HG03280 (cell line): ENCODE data around the gene KCNIP2.

Experiments
- ATAC-seq: cut with Tn5 transposase; IDR thresholded peaks from one replicate; pipeline ENCODE4 v1.9.1; 2021; ENCODE audit warnings: mild to moderate bottlenecking, moderate library complexity; ENCODE audit not compliant: unreplicated experiment

KCNIP2 gene

DNA sequence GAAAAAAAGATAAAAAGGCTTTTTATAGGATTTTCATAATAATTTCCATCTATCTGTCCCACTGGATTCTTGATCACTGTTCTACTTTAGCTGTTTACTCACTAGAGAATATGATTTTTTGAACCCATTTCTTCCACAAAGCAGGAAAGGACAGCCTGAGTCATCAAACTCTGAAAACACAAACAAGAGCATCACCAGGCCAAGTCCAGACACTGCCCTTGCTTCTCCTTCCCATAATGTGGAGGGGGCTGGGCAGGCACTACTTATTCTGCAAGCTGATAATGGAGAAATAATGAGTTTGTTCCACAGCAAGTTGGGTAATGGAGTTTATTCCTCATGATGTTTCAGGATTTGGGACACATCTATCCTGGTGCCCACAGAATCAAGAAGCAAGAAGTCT, 13.0 kb upstream of the KCNIP2 start:
- ATAC-seq, result no peak

DNA sequence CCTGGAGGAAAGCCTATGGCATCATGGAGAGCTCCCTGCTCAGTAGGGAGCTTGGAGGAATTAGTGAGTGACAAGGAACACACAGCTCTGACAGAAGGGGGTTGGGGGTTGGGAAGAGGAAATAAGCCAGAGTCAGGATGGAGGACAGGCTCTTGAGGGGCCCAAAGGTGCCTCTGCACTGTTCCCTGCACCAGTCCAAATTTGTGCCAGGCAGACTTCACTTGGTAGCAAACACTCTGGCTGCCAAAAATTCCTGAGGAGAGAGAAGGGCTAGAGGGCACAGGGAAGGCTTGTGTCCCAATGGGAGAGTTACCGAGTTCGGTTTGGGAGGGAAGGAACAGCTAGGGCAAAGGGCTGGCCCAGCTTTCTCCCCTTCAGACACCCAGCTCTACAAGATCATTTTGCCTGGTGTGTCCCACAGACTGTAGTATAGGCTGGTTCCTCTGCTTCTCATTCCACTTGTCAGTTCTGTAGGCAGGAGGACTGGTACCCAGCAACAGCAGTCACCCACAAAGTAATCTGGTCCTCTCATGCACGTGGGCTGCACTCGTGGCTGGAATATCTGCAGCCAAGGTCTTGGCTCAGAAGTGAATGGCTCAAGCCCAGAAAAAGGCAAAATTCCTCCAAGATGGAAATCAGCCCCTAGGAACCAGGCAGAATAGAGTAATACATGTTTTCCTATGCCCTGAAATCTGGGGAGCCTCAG, 8.0 kb upstream of the KCNIP2 start:
- no peak for ATAC-seq

DNA sequence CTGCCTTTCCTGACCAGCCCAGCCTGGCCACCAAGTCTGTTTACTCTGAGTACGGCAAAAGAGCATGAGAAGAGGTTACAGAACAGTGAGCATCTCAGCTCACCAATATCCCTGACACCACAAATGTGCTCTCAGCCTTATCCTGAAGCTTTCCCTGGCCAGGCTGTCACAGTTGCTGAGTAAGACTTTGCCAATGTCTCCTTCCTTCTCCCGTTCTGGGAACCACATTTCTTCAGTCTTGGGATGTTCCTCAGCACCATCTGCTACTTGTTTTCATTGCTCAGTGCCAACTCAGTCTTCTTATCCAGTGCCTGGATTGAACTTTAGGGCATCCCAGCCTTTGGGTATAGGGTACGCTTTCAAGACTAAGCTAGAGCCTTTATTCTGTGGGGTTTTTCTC, 7.1 kb upstream of the KCNIP2 start:
- ATAC-seq, result no peak

DNA sequence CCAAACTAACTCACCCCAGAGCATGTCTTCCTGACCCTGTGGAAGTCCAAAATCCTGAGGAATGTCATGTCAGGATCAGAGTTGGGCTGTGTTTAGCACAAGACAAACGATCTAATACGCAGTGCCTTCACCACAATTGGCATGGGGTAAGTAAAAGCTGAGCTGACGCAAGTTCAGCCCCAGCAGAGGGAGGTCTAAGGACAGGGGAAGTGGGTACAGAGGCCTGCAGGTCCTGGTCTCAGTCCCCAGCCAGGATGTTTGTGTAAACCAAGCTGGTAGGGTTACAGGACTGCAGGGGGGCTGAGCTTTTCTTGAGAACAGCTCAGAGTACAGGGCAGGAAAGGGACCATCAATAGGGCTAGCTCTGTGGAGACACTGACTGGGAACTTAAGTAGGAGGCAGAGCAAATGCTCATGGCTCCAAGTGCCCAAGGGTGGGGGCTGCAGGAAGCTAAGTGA, 5.3 kb upstream of the KCNIP2 start:
- no peak for ATAC-seq

DNA sequence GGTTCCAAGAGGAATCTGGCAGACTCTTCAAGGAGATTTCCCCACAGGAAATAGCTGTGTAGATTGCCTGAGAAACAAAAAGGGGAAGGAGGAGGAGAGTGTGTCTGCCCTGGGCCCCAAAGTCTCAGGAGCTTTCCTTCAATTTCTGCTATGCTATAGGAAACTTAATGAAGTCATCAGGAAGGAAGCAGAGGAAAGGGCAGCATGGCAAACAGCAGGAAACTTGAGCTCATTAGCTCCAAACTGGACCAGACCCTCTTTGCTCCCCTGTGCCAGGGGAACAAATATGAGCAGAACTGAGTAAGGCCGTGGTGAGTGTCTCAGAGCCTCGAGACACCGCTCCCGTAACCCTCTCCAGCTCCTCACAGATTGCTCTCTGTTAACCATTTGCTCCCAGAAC, 4.8 kb upstream of the KCNIP2 start:
- no peak for ATAC-seq

DNA sequence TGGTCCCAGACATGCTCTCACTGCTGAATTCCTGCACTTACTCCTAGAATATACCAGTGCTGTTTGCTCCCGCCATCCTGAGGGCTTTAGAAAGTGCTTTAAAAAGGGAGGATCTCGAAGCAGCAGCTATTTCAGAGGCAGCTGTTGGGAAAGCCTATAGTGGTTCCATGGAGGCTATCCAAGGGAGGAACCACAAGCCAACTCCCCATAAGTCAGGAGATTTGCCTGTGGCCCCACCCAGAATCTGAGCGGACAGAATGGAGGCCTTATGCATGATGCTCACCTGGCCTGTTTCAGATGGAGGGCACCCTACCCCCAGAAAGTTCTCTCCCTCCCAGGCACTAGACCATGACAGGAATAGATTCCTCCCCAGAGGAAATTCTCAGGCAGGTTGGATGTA, 2.3 kb upstream of the KCNIP2 start:
- ATAC-seq, result no peak

DNA sequence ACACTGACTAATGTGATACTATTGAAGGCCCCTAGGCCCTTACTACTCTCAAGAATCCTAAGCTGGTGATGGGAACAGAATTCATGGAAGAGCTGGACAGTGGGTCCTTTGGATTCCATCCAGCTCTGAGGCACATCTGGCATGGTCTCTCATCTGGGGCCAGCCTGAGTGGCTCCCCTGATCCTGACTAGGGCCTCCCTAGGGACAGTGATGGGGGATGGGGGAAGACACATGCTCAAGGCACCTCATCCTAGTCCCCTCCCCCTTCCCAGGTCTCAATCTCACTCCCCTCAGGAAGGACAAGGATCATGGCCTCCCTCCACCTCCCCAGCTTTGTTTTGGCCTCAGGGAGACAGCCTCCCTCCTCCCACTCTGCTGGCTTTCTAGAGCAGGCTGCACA, 1.8 kb downstream of the KCNIP2 start:
- no peak for ATAC-seq

DNA sequence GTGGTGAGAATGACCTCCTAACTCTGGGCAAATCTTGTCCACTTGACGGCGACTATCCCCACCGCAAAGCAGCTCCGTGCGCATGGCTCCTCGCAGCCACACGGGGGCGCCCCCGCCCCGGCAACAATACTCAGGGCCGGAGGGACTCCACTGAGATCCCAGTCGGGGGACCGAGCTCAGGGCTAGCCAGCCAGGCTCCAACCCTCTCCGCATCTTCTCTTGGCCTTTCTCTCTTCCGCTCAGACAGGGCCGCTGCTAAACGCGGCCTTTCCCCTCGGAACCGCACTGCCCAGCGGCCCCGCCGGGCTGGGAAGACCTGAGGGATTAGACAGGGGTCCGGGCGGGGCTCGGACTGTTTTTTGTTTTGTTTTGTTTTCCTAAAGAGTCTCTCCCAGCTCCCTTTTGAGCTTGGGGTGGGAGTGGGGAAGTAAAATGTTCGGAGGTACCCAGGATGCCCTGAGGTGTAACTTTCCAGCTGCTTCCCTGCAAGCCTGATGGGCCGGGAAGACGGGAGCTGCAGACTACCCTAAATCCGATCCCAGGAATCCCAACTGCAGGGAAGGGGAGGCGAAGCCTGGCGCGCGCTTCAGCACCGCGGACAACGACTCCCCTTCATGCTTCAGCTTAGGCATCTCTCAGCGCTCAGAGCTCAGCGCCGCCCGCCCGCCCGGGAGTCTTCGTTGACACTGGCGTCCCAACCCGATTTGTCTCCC, 2.7 kb downstream of the KCNIP2 start:
- ATAC-seq, result peak; percentile 61

DNA sequence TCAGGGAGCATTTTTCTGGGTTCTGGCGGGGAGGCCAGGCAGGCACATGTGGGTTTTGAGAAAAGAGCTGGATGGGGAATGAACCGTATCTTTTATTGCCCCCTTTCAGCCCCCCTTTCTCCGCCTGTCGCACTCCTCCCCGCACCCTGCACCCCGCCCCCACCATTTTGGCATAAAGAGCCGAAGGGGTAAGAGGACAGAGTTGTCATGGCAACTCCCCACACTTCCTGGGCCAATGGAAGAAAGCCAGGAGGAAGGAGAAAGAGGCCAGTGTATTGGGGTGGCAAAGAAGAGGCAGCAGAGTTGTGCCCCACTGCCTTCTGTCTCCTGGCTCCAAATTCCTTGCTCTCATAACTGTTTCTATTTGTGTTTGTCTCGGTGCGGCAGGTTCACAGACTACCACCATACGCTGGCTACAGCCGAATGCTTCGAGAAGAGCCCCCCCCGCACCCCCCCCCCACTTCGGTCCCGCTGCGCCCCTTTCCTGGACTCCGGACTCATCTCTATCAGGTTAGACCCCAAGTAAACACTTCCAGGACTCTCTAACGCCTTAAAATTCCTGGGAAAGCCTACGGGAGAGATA, 3.4 kb downstream of the KCNIP2 start:
- ATAC-seq, result no peak

DNA sequence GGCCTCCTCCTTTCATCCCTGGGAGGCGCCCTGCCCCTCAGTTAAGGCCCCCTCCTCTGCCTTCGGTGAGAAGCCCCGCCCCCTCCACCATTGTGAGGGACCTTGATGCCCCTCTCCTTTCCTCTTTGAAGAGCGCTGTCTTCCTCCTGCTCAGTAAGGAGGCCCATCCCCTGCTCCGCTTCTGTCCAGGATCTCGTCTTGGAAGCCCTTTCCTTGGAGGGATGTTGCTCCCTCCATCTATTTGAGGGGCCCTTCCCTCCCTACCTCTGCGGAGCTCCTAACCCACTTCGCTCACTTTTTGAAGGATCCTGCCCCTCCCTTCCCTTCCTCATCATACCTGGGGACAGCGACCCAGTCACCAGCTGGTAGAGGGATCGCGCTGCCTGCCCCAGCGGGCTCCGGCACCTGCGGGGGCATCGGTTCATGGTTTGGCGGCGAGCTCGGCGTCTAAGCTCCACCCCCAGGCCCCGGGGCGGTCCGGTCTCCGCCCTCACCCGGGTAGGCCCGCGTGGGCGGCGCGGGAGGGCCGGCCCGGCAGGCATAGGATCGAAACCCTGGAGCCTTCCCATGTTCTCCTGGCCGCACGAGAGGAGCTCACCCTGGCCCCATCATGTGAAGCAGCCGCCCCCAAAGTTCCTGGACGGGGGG, 4.1 kb downstream of the KCNIP2 start:
- no peak for ATAC-seq

DNA sequence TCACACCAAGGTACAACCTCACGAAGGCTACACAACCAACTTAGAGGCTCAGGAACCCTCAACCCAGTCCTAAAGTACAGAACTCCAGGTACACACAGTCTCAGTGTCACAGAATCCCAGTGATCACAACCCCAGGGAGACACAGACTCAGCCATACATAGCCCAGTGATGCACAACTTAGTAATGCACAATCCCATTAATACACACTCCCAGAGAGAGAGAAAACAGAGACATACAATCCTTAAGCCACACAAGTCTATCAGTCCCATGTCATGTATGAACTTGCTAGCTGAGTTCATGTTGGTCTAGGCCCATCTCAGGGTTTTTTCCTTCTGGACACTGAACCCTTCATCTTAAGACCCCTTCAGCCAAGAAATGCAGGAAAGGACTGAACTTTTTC, 4.6 kb downstream of the KCNIP2 start:
- no peak for ATAC-seq

DNA sequence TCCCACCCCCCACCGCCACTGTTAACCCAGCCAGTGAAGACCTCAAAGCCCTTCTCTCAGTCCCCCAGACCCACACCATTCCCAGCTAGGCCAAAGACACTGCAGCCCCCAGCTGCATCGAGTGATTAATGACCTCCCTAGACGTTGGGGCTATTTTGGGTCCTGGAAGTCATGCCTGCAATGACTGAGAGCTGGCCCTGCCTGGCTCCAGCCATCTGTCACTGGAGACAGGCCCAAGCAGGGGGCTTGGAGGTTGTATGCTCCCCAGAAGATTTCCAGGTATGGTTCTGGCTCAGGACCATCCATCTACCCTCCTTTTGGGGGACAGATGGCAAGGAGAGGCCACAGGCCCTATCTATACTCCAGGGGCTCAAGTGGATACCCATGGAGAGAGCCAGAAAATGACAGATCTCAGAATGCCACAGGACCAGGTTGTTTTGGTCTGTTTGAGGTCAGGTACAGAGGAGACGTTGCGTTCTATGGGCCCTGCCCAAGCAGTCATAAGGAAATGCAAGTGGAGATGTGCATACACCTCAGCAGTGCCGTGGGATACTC, 5.1 kb downstream of the KCNIP2 start:
- ATAC-seq, result no peak

DNA sequence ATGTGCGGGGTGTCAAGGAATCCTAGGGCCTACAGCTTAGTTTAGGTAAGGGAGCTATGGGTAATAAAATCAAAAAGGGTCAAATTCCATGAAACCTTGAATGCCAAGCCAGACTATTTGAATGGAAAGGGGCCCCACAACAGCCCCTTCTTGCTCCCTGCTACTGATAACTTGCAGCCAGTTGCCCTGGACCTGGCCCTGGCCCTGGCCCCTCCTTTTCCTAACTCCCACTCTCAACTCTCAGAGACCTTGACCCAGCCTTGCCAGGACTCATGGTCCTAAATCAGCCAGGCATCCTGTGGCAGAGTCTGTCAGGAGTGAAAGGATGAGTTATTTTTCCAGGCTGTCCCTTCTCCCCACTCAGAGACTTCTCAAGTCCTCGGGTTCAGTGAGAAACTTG, 5.9 kb downstream of the KCNIP2 start:
- ATAC-seq, result no peak

DNA sequence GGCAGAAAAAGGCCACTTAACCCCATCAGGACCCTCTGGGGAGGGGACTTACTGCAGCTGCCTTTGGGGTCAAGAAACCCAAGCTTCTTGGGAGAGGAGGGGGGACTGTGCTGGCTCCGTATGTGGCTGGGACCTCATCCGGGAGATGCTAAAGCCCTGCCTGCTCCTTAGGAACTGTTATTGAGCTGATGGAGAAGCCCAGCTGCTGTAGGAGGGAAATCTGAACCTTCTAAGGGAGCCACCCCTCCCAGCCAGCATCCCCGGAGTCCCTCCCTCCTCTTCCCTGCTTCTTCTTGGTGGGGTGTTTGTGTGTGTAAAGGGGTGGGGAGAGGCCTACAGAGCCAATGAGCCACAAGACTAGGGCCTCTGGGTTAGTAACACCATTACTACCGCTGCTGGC, 8.2 kb downstream of the KCNIP2 start:
- no peak for ATAC-seq

DNA sequence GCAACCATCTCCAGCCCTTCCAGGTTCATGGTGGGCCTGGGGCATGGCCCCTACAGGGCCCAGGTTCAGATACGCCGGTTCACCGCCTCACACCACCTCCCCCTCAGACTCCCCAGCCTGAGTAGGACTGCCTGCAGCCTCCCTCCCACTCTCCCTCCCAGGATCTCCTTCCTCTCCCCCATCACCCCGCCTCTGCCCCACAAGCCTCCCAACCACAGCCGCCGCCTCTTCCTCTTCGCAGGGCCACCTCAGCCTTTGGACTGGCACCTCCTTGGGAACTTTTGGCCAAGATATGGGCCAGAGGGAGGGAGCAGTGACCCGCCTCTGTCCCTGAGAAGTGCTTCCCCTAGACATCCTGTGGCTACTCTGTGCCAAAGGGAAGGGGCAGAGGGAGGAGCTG, 9.3 kb downstream of the KCNIP2 start:
- no peak for ATAC-seq

DNA sequence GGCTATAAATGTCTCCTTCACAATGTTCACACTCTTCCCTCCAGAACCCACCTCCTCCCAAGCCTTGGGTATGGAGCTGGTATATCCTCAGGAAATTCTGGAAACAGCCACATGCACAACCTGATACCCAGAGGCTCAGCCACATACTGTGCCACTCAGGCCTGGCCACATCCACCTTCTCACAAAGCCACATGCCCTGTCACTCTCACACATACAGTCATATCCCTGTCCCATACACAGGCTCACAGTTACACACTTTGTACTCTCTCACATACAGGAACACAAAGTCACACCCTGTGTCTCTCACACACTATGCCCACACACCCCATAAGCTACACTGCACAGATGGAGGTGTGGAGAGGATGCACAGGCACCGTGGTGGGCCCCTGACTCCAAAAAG, 10.1 kb downstream of the KCNIP2 start:
- no peak for ATAC-seq

DNA sequence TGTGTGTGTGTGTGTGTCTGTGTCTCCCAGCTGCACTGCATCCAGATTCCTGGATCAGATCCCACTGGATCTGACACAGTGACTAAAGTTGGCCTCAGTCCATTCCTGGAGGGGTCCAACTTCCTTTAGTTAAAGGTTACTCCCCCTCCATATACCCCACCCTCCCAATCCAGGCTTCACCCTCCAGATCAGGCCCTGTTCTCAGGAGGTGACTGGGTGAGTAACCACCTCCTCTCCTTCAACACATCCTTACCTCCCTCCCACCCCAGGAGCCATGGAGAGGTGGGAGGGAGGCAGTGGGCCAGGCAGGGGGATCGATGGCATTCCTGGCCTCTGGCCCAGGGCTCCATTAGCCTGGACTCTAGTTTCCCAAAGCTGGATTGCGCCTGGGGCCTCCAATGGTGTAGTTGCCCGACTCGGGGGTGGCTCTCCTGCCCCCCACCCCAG, 11.3 kb downstream of the KCNIP2 start:
- no peak for ATAC-seq

DNA sequence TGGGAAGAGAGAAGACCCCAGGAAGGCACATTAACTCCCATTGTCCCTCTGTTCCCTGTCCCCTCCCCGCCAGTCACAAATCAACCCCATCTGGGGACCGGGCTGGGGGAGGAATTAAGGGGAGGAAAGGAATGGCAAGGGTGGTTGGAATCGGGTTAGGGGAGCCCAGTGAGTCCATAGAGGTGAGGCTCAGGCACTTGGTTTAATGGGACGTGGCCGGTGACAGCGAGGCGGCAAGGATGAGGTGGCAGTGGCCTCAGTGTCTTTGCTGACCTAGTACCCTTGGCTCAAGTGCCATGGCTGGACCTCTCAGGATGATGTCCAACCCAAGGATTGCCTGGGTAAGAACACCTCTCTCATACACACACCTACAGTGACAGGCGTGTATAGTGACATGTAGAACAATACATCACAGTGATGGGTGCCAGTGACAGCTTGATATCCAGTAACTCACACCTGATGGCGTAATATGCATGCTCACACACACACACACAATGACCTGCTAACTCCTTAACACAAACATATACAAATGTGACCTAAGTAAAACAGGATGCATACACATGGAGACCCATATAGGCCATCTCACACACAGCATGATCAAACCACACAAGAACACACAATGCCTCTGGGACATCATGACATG, 12.3 kb downstream of the KCNIP2 start:
- no peak for ATAC-seq

DNA sequence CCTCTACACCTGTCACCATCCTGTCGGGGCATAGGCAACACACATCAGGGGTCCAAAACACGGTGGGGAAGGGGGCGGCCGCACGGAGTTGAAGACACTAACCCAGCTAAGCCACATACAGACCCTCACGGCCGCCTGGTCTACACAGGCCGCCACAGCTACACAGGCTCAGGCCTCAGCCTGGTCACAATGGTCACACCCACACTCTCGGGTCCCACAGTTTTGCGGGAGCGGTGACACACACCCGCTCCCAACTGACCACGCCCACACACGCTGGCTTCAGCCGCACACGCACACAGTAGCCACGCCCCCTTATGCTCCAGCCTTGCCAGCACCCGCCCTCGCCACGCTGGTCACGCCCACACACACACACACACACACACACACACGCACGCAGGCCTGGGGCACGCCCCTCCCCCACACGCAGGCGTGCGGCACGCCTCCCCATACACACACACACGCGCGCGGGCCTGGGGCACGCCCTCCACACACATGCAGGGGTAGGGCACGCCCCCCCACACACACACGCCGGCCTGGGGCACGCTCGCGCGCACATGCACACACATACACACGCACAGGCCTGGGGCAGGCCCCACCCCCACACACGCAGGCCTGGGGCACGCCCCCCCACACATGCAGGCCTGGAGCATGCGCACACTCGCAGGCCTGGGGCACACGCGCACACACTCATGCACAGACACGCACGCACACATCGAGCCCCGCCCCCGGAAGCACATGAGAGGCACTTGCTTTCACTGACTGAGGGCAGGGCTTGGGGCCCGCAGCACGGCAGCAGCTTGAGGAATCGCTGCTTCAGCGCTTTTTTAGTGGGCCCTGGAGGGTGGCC, 13.1 kb downstream of the KCNIP2 start:
- ATAC-seq, result peak; percentile 57
